H1 (cell line): ENCODE measurements around the gene EXO1. TPM values are rescaled to one million over a fixed set of nuclear protein-coding genes. Genes with fewer than 3 reads are reported as not detected.

ENCODE experiments used
- CTCF ChIA-PET: fragments of 300-600 bp; sonication (Branson Sonifier 250); formaldehyde crosslinking; loops from one replicate; lab custom pipeline; 2021; ENCODE audit not compliant: partially characterized antibody; lab: Charles Lee
- POLR2A ChIA-PET: fragments of 300-600 bp; sonication (Branson Sonifier 250); formaldehyde crosslinking; loops from one replicate; lab custom pipeline; 2021; ENCODE audit warnings: inconsistent platforms; ENCODE audit not compliant: partially characterized antibody; lab: Charles Lee
- DNase-seq, 2 experiments: peaks; one replicate each; pipeline versions ENCODE4 v3.0.0 to v3.0.0-alpha.2; 2010 to 2022; ENCODE audit warnings: low spot score in 2 of 2, low read depth in 1 of 2, mixed read lengths in 1 of 2
- FAIRE-seq: peaks from 2 replicates; lab custom pipeline; 2011; peaks lifted over from hg19 to GRCh38; lab: Jason Lieb, UNC
- H2AFZ ChIP-seq: 2 replicates; pipeline ENCODE4 v1.8.1; 2012; ENCODE audit warnings: low read length, inconsistent platforms
- H2AK5ac ChIP-seq: 2 replicates; pipeline ENCODE4 v1.6.1; 2013; ENCODE audit warnings: low read depth, low read length
- H2BK120ac ChIP-seq: replicated peaks from 2 replicates; pipeline ENCODE3; 2013; ENCODE audit warnings: low read depth, low read length, inconsistent platforms
- H2BK12ac ChIP-seq: 2 replicates; pipeline ENCODE4 v1.6.1; 2013; ENCODE audit warnings: low read depth, low read length
- H2BK15ac ChIP-seq: 2 replicates; pipeline ENCODE4 v1.6.1; 2013; ENCODE audit warnings: low read length
- H2BK20ac ChIP-seq: 2 replicates; pipeline ENCODE4 v1.6.1; 2013; ENCODE audit warnings: low read length
- H2BK5ac ChIP-seq: 2 replicates; pipeline ENCODE4 v1.6.1; 2013; ENCODE audit warnings: low read depth, low read length
- H3K14ac ChIP-seq: 2 replicates; pipeline ENCODE4 v1.6.1; 2013; ENCODE audit warnings: inconsistent platforms; ENCODE audit not compliant: insufficient read length
- H3K18ac ChIP-seq: 2 replicates; pipeline ENCODE4 v1.6.1; 2013; ENCODE audit warnings: low read length; ENCODE audit errors: extremely low read depth
- H3K23ac ChIP-seq: 2 replicates; pipeline ENCODE4 v1.6.1; 2013; ENCODE audit warnings: inconsistent platforms; ENCODE audit not compliant: insufficient read length
- H3K23me2 ChIP-seq: 2 replicates; pipeline ENCODE4 v1.6.1; 2013; ENCODE audit warnings: low read depth, low read length
- H3K27ac ChIP-seq: 2 replicates; pipeline ENCODE4 v1.6.1; 2011; ENCODE audit warnings: low read depth, low read length, inconsistent platforms
- H3K27me3 ChIP-seq, 4 experiments: replicated peaks in 1 of 4; 1 replicate in 1 of 4; 2 replicates in 3 of 4; pipeline versions ENCODE4 v1.6.1 to v1.8.1; 2011 to 2013; ENCODE audit warnings: low read length in 3 of 4, mild to moderate bottlenecking in 3 of 4, inconsistent platforms in 2 of 4, mixed read lengths in 2 of 4, moderate library complexity in 1 of 4; ENCODE audit not compliant: control insufficient read depth in 3 of 4, insufficient read depth in 3 of 4; ENCODE audit errors: extremely low read depth in 1 of 4
- H3K36me3 ChIP-seq, 4 experiments: 2 replicates each; pipeline versions ENCODE4 v1.6.1 to v1.8.1; 2011 to 2013; ENCODE audit warnings: mild to moderate bottlenecking in 4 of 4, low read length in 3 of 4, moderate library complexity in 2 of 4, control low read depth in 1 of 4, inconsistent platforms in 1 of 4; ENCODE audit not compliant: insufficient read depth in 4 of 4, control insufficient read depth in 2 of 4
- H3K4ac ChIP-seq: replicated peaks from 2 replicates; pipeline ENCODE3; 2013; ENCODE audit warnings: low read length, low read depth, mixed read lengths, inconsistent platforms; ENCODE audit not compliant: insufficient read length
- H3K4me1 ChIP-seq, 4 experiments: replicated peaks in 1 of 4; 1 replicate in 1 of 4; 2 replicates in 3 of 4; pipeline versions ENCODE4 v1.6.1 to v1.8.1; 2011 to 2013; ENCODE audit warnings: low read length in 3 of 4, inconsistent platforms in 2 of 4, mixed read lengths in 1 of 4; ENCODE audit not compliant: insufficient read depth in 4 of 4, control insufficient read depth in 3 of 4
- H3K4me2 ChIP-seq, 2 experiments: 2 replicates each; pipeline versions ENCODE4 v1.6.1 to v1.8.1; 2011 to 2013; ENCODE audit warnings: low read depth in 2 of 2, low read length in 2 of 2, control low read depth in 1 of 2, inconsistent platforms in 1 of 2, mild to moderate bottlenecking in 1 of 2; ENCODE audit not compliant: insufficient read depth in 1 of 2
- H3K4me3 ChIP-seq, 4 experiments: fragments of 200-600, 300-600 bp in 1 of 4; sonication (generic), shearing (Covaris generic), sonication (Bioruptor Twin) in 1 of 4; 2 replicates each; pipeline versions ENCODE4 v1.5.1 to v1.8.1; 2011 to 2016; ENCODE audit warnings: low read length in 4 of 4, low read depth in 3 of 4, control low read depth in 2 of 4, inconsistent platforms in 2 of 4, mild to moderate bottlenecking in 2 of 4, mixed read lengths in 1 of 4, moderate library complexity in 1 of 4; ENCODE audit not compliant: insufficient read depth in 2 of 4; ENCODE audit errors: extremely low read depth in 1 of 4
- H3K56ac ChIP-seq: replicated peaks from 2 replicates; pipeline ENCODE3; 2013; ENCODE audit warnings: low read depth, mild to moderate bottlenecking, mixed read lengths, low read length, inconsistent platforms; ENCODE audit not compliant: insufficient read length
- H3K79me1 ChIP-seq: 2 replicates; pipeline ENCODE4 v1.6.1; 2013; ENCODE audit warnings: low read depth, low read length, control low read depth
- H3K79me2 ChIP-seq, 2 experiments: 2 replicates each; pipeline versions ENCODE4 v1.6.1 to v1.8.1; 2012 to 2013; ENCODE audit warnings: low read length in 2 of 2, mild to moderate bottlenecking in 2 of 2, inconsistent platforms in 1 of 2; ENCODE audit not compliant: insufficient read depth in 2 of 2, control insufficient read depth in 1 of 2
- H3K9ac ChIP-seq, 4 experiments: replicated peaks in 1 of 4; 1 replicate in 1 of 4; 2 replicates in 3 of 4; pipeline versions ENCODE4 v1.6.1 to v1.8.1; 2011 to 2013; ENCODE audit warnings: low read depth in 3 of 4, low read length in 3 of 4, control low read depth in 2 of 4, mild to moderate bottlenecking in 2 of 4, moderate library complexity in 2 of 4, inconsistent platforms in 1 of 4; ENCODE audit errors: extremely low read depth in 1 of 4
- H3K9me3 ChIP-seq, 2 experiments: 2 replicates each; pipeline versions ENCODE4 v1.6.1 to v1.8.1; 2012 to 2013; ENCODE audit warnings: mild to moderate bottlenecking in 2 of 2, moderate library complexity in 2 of 2, control low read depth in 1 of 2, inconsistent platforms in 1 of 2, low read depth in 1 of 2, low read length in 1 of 2, mixed read lengths in 1 of 2; ENCODE audit not compliant: insufficient read depth in 2 of 2
- H4K20me1 ChIP-seq, 2 experiments: replicated peaks in 1 of 2; 2 replicates each; pipeline versions ENCODE3 to v1.8.1; 2011 to 2013; ENCODE audit warnings: inconsistent platforms in 2 of 2, low read length in 2 of 2, mild to moderate bottlenecking in 1 of 2; ENCODE audit not compliant: insufficient read depth in 2 of 2, control insufficient read depth in 1 of 2
- H4K5ac ChIP-seq: 2 replicates; pipeline ENCODE4 v1.6.1; 2013; ENCODE audit warnings: low read length, low read depth, mixed read lengths, inconsistent platforms; ENCODE audit not compliant: insufficient read length
- H4K8ac ChIP-seq: 2 replicates; pipeline ENCODE4 v1.8.0; 2013; ENCODE audit warnings: mild to moderate bottlenecking, moderate library complexity, low read length, inconsistent platforms; ENCODE audit not compliant: insufficient read depth; ENCODE audit errors: extremely low read depth
- H4K91ac ChIP-seq: replicated peaks from 2 replicates; pipeline ENCODE3; 2013; ENCODE audit warnings: low read length, mixed read lengths, inconsistent platforms; ENCODE audit not compliant: insufficient read length
- CBX5 ChIP-seq: fragments of 300-800, 300-1000 bp; sonication (generic); IDR thresholded peaks from 2 replicates; pipeline ENCODE4 v1.7.1; 2016; ENCODE audit warnings: antibody characterized with exemption, low read length, low read depth
- KDM5A ChIP-seq: fragments of 200-600 bp; IDR thresholded peaks from 2 replicates; pipeline ENCODE4 v1.7.1; 2012; ENCODE audit warnings: mild to moderate bottlenecking, low read length, inconsistent platforms, mixed read lengths
- POLR2AphosphoS5 ChIP-seq: IDR thresholded peaks from 2 replicates; pipeline ENCODE4 v1.6.1; 2011; ENCODE audit warnings: low read depth, low read length
- SIX5 ChIP-seq: IDR thresholded peaks from 2 replicates; pipeline ENCODE4 v1.6.1; 2011; ENCODE audit warnings: mild to moderate bottlenecking, low read depth, low read length
- TBP ChIP-seq: IDR thresholded peaks from 2 replicates; pipeline ENCODE4 v1.6.1; 2011; ENCODE audit warnings: low read depth, low read length, improper control_type of control experiment
- WGBS, 2 experiments: shearing (Covaris generic) in 1 of 2; methylation state at CpG; one replicate each; pipeline versions ENCODE4 v1.1.6 to v1.1.7; 2013 to 2015; ENCODE audit warnings: low lambda C conversion rate in 2 of 2, mixed read lengths in 2 of 2, inconsistent platforms in 1 of 2, low coverage in 1 of 2, missing lambda C conversion rate in 1 of 2; ENCODE audit not compliant: insufficient replicate concordance in 2 of 2, insufficient coverage in 1 of 2, insufficient read length in 1 of 2; ENCODE audit errors: extremely low coverage in 1 of 2, missing lambda C conversion rate in 1 of 2; 5-methylcytosine and 5-hydroxymethylcytosine counted together
- polyA plus RNA-seq, 7 experiments: library from polyadenylated mRNA; depleted of rRNA in 3 of 7; stranded (reverse) in 5 of 7; unstranded in 2 of 7; fragments of >200 nt in 5 of 7; fragments of 200-250 nt in 2 of 7; gene quantifications; 1 replicate in 5 of 7; 2 replicates in 1 of 7; 4 replicates in 1 of 7; pipeline versions ENCODE4 v1.2.1 to v1.2.3, GENCODE V29; 2011 to 2013; ENCODE audit warnings: missing spikeins in 2 of 7, mixed read lengths in 2 of 7
- total RNA-seq: library from RNA; stranded (reverse); fragmentation: NEBNext Ultra II Directional; extraction: Animal tissue kit (Norgen Biotek cat#: 25700); gene quantifications from 2 replicates; pipeline ENCODE4 v1.2.1, GENCODE V29; 2021

EXO1 gene
- total and polyA plus RNA-seq, 2 of the 8 experiments (the other 6 are each of a cell fraction or from before 2014, with no cell fraction given): 9.2 to 43.0 TPM

DNA sequence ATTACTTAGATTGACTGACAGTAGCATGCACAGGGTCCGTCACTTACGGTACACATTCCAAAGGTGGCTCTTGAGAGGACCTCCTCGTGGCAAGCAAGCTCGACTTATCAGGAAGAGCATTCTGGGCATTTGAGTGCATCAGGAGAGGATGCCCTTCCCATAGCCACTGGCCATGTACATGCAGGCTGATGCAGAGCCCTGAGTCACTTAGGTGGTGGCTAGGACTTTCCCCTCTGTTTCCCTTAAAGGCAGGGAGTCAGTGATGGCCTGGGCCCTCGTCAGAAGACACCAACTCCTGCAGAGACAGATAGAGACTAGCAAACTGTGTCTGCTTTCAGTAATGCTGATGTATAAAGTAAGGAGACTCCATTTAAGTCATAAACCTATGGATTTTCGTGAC is 12.9 kb downstream of the EXO1 start:
- no peak overlapping the region for H3K4me2 ChIP-seq
- no peak overlapping the region for H2BK15ac ChIP-seq
- H3K27ac ChIP-seq: no peak overlapping the region
- no peaks in the 10 kb centered on the region for H3K79me1 ChIP-seq
- H4K20me1 ChIP-seq: no peaks in the 10 kb centered on the region
- FAIRE-seq: no peak
- no peak overlapping the region for H2AK5ac ChIP-seq
- no peak overlapping the region for H3K18ac ChIP-seq
- H4K91ac ChIP-seq: no peak overlapping the region
- no peak overlapping the region for H3K4me3 ChIP-seq
- H3K36me3 ChIP-seq: peaks cover 8 to 81% (median 54%) of the 10 kb centered on the region in 4 experiments
- no peak overlapping the region for H4K8ac ChIP-seq
- H3K27me3 ChIP-seq: no peaks in the 10 kb centered on the region
- H3K79me2 ChIP-seq: no peaks in the 10 kb centered on the region
- no peak overlapping the region for H3K14ac ChIP-seq
- no peak overlapping the region for H3K56ac ChIP-seq
- TF ChIP-seq KDM5A (no peak), POLR2AphosphoS5 (no peak), CBX5 (no peak), TBP (no peak), SIX5 (no peak)
- H3K23me2 ChIP-seq: no peaks in the 10 kb centered on the region
- H3K9me3 ChIP-seq: no peaks in the 10 kb centered on the region
- H2BK5ac ChIP-seq: no peak overlapping the region
- no peak overlapping the region for H3K23ac ChIP-seq
- no peaks in the 10 kb centered on the region for H3K4me1 ChIP-seq
- H2BK120ac ChIP-seq: no peak overlapping the region
- DNase-seq: no peak
- no peak overlapping the region for H3K9ac ChIP-seq
- WGBS, 2 experiments: 89% methylated on average over 6 of the region's 6 CpGs; no CpG with 5 or more reads in 1 of the 2 experiments
- H2BK20ac ChIP-seq: no peak overlapping the region
- H3K4ac ChIP-seq: no peak overlapping the region
- H2BK12ac ChIP-seq: no peak overlapping the region
- ChIA-PET CTCF (interaction anchor here (0.7 to 1.5 kb wide), 2 partner anchors 35 to 125 kb away, joined by 3 read pairs; no protein-coding TSS in a partner anchor), POLR2A (interaction anchor here (1.6 kb wide), 1 partner anchor 15 kb away, joined by 4 read pairs; no protein-coding TSS in a partner anchor)
- no peak overlapping the region for H4K5ac ChIP-seq
- H2AFZ ChIP-seq: no peak overlapping the region
